GM21381 (cell line): ENCODE data around the gene FMO1.
"Not testable (repeated sequence)": the region's sequence is repeated elsewhere in the genome, so short reads cannot be mapped to it uniquely, and the experiment has no call there.

ENCODE experiments used
- ATAC-seq: cut with Tn5 transposase; IDR thresholded peaks from one replicate; pipeline ENCODE4 v1.9.1; 2021; ENCODE audit warnings: mild to moderate bottlenecking, moderate library complexity; ENCODE audit not compliant: unreplicated experiment

The FMO1 gene

GRCh38 chr1:171279234-171279633, 30.9 kb downstream of the FMO1 start:
- no peak for ATAC-seq

- no peak for ATAC-seq
Observed at GRCh38 chr1:171279678-171280077, 31.4 kb downstream of the FMO1 start.

GRCh38 chr1:171280599-171280998, 32.3 kb downstream of the FMO1 start:
- no peak for ATAC-seq

- peak; percentile 74 for ATAC-seq
Observed at GRCh38 chr1:171286032-171286705, 37.9 kb downstream of the FMO1 start.

GRCh38 chr1:171290621-171291020, 42.3 kb downstream of the FMO1 start:
- no peak for ATAC-seq

- ATAC-seq = no peak
Observed at GRCh38 chr1:171292799-171293198, 44.5 kb downstream of the FMO1 start.

- not testable (repeated sequence) for ATAC-seq
Observed at GRCh38 chr1:171295383-171295782, 47.1 kb downstream of the FMO1 start.

GRCh38 chr1:171295821-171296220, 47.5 kb downstream of the FMO1 start:
- ATAC-seq = no peak

GRCh38 chr1:171296897-171297296, 48.6 kb downstream of the FMO1 start:
- ATAC-seq = no peak

GRCh38 chr1:171298696-171299095, 50.4 kb downstream of the FMO1 start:
- ATAC-seq = no peak

- ATAC-seq = no peak
Observed at GRCh38 chr1:171299342-171299741, 51.0 kb downstream of the FMO1 start.

- no peak for ATAC-seq
Observed at GRCh38 chr1:171300401-171300800, 52.1 kb downstream of the FMO1 start.

- ATAC-seq = no peak
Observed at GRCh38 chr1:171310661-171311087, 62.4 kb downstream of the FMO1 start.

GRCh38 chr1:171311771-171312558, 63.7 kb downstream of the FMO1 start:
- no peak for ATAC-seq

GRCh38 chr1:171313319-171313834, 65.1 kb downstream of the FMO1 start:
- peak; percentile 37 for ATAC-seq

GRCh38 chr1:171313835-171314320, 65.6 kb downstream of the FMO1 start, which contains the start of gene FMO4:
FMO4 (plus strand) TSS chr1:171314183; CDS start chr1:171319826, 5,643 bp downstream.
- peak; percentile 100 for ATAC-seq

GRCh38 chr1:171329251-171329650, 81.0 kb downstream of the FMO1 start:
- no peak for ATAC-seq

GRCh38 chr1:171334024-171334640, 85.8 kb downstream of the FMO1 start:
- ATAC-seq = no peak
